PC-9 (cell line): ENCODE data around the gene CUTC. TPM values are rescaled to one million over a fixed set of nuclear protein-coding genes. Genes with fewer than 3 reads are reported as not detected.
"Not testable (repeated sequence)": the region's sequence is repeated elsewhere in the genome, so short reads cannot be mapped to it uniquely, and the experiment has no call there.

Experiments
- BruUV-seq: library from RNA; stranded (reverse); fragments of 400-500 nt; replicated peaks from 2 replicates; lab custom pipeline; 2021; lab: Mats Ljungman, UMichigan
- CTCF ChIA-PET: fragments of 300-600 bp; sonication (Branson Sonifier 250); formaldehyde crosslinking; loops from one replicate; lab custom pipeline; 2022; ENCODE audit warnings: antibody characterized with exemption; lab: Charles Lee
- POLR2A ChIA-PET: fragments of 300-600 bp; sonication (Branson Sonifier 250); formaldehyde crosslinking; loops from one replicate; lab custom pipeline; 2022; ENCODE audit warnings: antibody characterized with exemption; ENCODE audit not compliant: unreplicated experiment; lab: Charles Lee
- DNase-seq, 2 experiments: peaks; one replicate each; pipeline versions ENCODE4 v3.0.0 to v3.0.0-alpha.2; 2015 to 2022; ENCODE audit warnings: mixed read lengths in 1 of 2
- H2AFZ ChIP-seq: fragments of 200-600 bp; sonication (generic); 2 replicates; pipeline ENCODE4 v1.8.1; 2017; ENCODE audit warnings: antibody characterized with exemption
- H3F3A ChIP-seq: fragments of 200-600 bp; sonication (generic); 2 replicates; pipeline ENCODE4 v1.8.1; 2017; ENCODE audit warnings: antibody characterized with exemption, mild to moderate bottlenecking, low read depth; ENCODE audit not compliant: insufficient read depth
- H3K27ac ChIP-seq: fragments of 200-600 bp; sonication (generic); 2 replicates; pipeline ENCODE4 v1.6.1; 2016; ENCODE audit warnings: mixed run types
- H3K27me3 ChIP-seq: fragments of 200-600 bp; sonication (generic); 2 replicates; pipeline ENCODE4 v1.6.1; 2016; ENCODE audit warnings: low read depth, mixed run types; ENCODE audit not compliant: insufficient read depth
- H3K36me3 ChIP-seq: fragments of 200-600 bp; sonication (generic); 2 replicates; pipeline ENCODE4 v1.6.1; 2016; ENCODE audit warnings: low read depth, mixed run types
- H3K4me1 ChIP-seq: fragments of 200-600 bp; sonication (generic); replicated peaks from 2 replicates; pipeline ENCODE4 v1.6.1; 2016; ENCODE audit warnings: mixed run types; ENCODE audit not compliant: insufficient read depth
- H3K4me2 ChIP-seq: fragments of 200-600 bp; sonication (generic); 2 replicates; pipeline ENCODE4 v1.6.1; 2017; ENCODE audit warnings: mixed run types
- H3K4me3 ChIP-seq: fragments of 200-600 bp; sonication (generic); 2 replicates; pipeline ENCODE4 v1.6.1; 2016; ENCODE audit warnings: mixed run types
- H3K79me2 ChIP-seq: fragments of 200-600 bp; sonication (generic); 2 replicates; pipeline ENCODE4 v1.6.1; 2017; ENCODE audit warnings: low read depth, mixed run types
- H3K9me2 ChIP-seq: fragments of 200-600 bp; sonication (generic); 2 replicates; pipeline ENCODE4 v1.8.1; 2017; ENCODE audit warnings: mild to moderate bottlenecking; ENCODE audit not compliant: insufficient read depth
- H3K9me3 ChIP-seq: fragments of 200-600 bp; sonication (generic); 2 replicates; pipeline ENCODE4 v1.8.1; 2016; ENCODE audit warnings: low read depth; ENCODE audit not compliant: insufficient read depth
- H4K20me1 ChIP-seq: fragments of 200-600 bp; sonication (generic); 2 replicates; pipeline ENCODE4 v1.8.1; 2017; ENCODE audit not compliant: insufficient read depth
- EZH2 ChIP-seq: fragments of 200-600 bp; sonication (generic); IDR thresholded peaks from 2 replicates; pipeline ENCODE4 v1.8.0; 2017; ENCODE audit warnings: antibody characterized with exemption, low read depth
- intact Hi-C: fragments of 100-400 bp; cut with micrococcal nuclease; formaldehyde crosslinking; loops from one replicate; pipeline ENCODE4 v1.10.0; 2022; ENCODE audit not compliant: unreplicated experiment
- total RNA-seq: library from RNA; stranded (reverse); gene quantifications from 2 replicates; pipeline ENCODE4 v1.2.3, GENCODE V29; 2021
- TF ChIP-seq, protein P1 (sequence below): fragments of 200-600 bp; sonication (generic); conservative IDR thresholded peaks from 2 replicates; pipeline ENCODE4 v1.6.1; 2017; ENCODE audit warnings: mixed run types, antibody characterized with exemption, mild to moderate bottlenecking, moderate library complexity

The CUTC gene
- total RNA-seq, 1 experiment from 2014 or later: 7.6 TPM

DNA sequence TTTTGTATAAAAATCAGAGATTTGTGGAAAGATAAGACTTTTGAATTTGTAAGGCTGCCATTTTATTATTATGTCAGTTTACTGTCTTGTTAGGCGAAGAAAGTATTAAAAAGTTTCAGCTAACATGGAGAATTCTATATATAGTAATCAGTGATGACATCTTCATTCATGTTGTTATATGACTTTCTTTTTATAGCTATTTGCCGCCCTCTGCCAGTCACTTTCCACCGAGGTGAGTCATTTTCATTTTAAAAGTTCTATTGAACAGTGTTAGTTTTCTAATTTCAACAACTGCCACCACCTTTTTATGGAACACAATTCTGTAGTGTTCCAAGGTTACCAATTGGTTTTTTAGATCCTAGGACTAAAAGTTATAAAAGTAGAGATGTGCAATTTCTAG is 11.8 kb downstream of the CUTC start:
- intact Hi-C loops: no loop called here
- TF ChIP-seq, protein P1, sequence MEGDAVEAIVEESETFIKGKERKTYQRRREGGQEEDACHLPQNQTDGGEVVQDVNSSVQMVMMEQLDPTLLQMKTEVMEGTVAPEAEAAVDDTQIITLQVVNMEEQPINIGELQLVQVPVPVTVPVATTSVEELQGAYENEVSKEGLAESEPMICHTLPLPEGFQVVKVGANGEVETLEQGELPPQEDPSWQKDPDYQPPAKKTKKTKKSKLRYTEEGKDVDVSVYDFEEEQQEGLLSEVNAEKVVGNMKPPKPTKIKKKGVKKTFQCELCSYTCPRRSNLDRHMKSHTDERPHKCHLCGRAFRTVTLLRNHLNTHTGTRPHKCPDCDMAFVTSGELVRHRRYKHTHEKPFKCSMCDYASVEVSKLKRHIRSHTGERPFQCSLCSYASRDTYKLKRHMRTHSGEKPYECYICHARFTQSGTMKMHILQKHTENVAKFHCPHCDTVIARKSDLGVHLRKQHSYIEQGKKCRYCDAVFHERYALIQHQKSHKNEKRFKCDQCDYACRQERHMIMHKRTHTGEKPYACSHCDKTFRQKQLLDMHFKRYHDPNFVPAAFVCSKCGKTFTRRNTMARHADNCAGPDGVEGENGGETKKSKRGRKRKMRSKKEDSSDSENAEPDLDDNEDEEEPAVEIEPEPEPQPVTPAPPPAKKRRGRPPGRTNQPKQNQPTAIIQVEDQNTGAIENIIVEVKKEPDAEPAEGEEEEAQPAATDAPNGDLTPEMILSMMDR: no peak
- TF ChIP-seq EZH2: no peak
- H3K4me2 ChIP-seq: no peak overlapping the region
- H3K4me3 ChIP-seq: no peak overlapping the region
- ChIA-PET POLR2A (no interaction called here), CTCF (no interaction called here)
- H3K9me3 ChIP-seq: no peaks in the 10 kb centered on the region
- H3K4me1 ChIP-seq: no peaks in the 10 kb centered on the region
- H3K27ac ChIP-seq: no peak overlapping the region
- H3K9me2 ChIP-seq: no peaks in the 10 kb centered on the region; the same call in 1 of the 2 replicates
- no peak overlapping the region for H2AFZ ChIP-seq
- H3F3A ChIP-seq: no peaks in the 10 kb centered on the region
- H3K36me3 ChIP-seq: peaks cover 28% of the 10 kb centered on the region
- H4K20me1 ChIP-seq: no peaks in the 10 kb centered on the region
- no peaks in the 10 kb centered on the region for H3K79me2 ChIP-seq
- H3K27me3 ChIP-seq: no peaks in the 10 kb centered on the region
- DNase-seq: no peak
- no TSS peak for BruUV-seq

DNA sequence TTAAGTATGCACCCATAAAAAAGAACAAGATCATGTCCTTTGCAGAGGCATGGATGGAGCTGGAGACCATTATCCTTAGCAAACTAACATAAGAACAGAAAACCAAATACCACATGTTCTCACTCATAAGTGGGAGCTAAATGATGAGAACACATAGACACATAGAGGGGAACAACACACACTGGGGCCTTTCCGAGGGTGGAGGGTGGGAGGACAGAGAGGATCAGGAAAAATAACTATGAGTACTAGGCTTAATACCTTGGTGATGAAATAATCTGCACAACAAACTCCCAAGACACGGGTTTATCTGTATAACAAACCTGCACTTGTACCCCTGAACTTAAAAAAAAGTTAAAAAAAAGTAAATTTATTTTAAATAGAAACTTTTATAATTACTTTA is 14.1 kb downstream of the CUTC start:
- H3K27me3 ChIP-seq, H4K20me1 ChIP-seq, H3K9me2 ChIP-seq, H3F3A ChIP-seq, intact Hi-C loops, H3K4me1 ChIP-seq, H3K27ac ChIP-seq, H3K4me3 ChIP-seq, H2AFZ ChIP-seq, CTCF ChIA-PET, DNase-seq, H3K4me2 ChIP-seq, POLR2A ChIA-PET, BruUV-seq, H3K9me3 ChIP-seq, H3K79me2 ChIP-seq: not testable (repeated sequence)
- peaks cover 12% of the 10 kb centered on the region for H3K36me3 ChIP-seq

DNA sequence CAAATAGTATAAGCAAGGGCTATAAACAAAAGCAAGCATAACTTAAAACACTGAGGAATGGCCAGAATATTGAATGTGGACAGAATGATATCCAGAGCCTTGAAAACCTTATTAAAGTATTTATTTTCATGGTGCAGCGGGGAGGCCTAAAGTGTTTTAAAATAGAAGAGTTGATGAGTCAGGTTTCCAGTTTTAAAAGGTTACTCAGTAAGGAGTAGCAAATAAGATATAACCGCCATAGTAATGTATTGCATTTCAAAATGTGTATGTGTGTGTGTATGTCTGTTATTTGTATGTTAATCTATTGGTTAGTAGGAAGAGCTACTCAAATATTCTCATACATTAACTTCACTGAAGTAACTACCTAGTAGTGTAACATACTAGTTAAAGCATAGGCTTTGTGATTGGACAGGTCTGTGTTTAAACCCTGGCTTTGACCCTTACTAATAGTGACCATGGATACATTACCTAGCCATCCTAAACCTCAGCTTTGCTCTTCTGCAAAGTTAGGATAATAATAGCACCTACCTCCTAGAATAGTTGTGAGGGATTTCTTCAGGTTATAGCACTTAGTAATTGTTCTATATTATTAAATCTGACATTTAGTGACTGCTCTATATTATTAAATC is 16.9 kb downstream of the CUTC start:
- Histone ChIP-seq H3K4me1 (no peaks in the 10 kb centered on the region), H3K36me3 (peaks cover 10% of the 10 kb centered on the region; the same call in 1 of the 2 replicates), H3K9me2 (no peaks in the 10 kb centered on the region), H3K4me2 (no peak overlapping the region), H2AFZ (no peak overlapping the region), H3K79me2 (no peaks in the 10 kb centered on the region), H3K27ac (no peak overlapping the region), H4K20me1 (no peaks in the 10 kb centered on the region), H3K4me3 (no peak overlapping the region), H3K9me3 (no peaks in the 10 kb centered on the region), H3K27me3 (no peaks in the 10 kb centered on the region), H3F3A (no peaks in the 10 kb centered on the region)
- CTCF ChIA-PET: no interaction called here
- no TSS peak for BruUV-seq
- intact Hi-C loops: no loop called here
- DNase-seq: no peak
- POLR2A ChIA-PET: no interaction called here
- TF ChIP-seq EZH2: no peak
- TF ChIP-seq, protein P1: no peak

GRCh38 chr10:99750641-99751040 is 18.6 kb downstream of the CUTC start:
- peaks cover 10% of the 10 kb centered on the region; the same call in 1 of the 2 replicates for H3K36me3 ChIP-seq
- no peaks in the 10 kb centered on the region for H3K27me3 ChIP-seq
- no peaks in the 10 kb centered on the region for H3K79me2 ChIP-seq
- no peaks in the 10 kb centered on the region for H3K9me3 ChIP-seq
- ChIA-PET CTCF (no interaction called here), POLR2A (no interaction called here)
- no peaks in the 10 kb centered on the region for H4K20me1 ChIP-seq
- no TSS peak for BruUV-seq
- H2AFZ ChIP-seq: no peak overlapping the region
- no peaks in the 10 kb centered on the region for H3K9me2 ChIP-seq
- no peaks in the 10 kb centered on the region for H3F3A ChIP-seq
- intact Hi-C loops: loop anchor here (5.0 kb wide), 1 partner anchor 37 kb away; no protein-coding TSS in a partner anchor
- no peak for DNase-seq
- H3K4me3 ChIP-seq: no peak overlapping the region
- H3K27ac ChIP-seq: no peak overlapping the region
- H3K4me2 ChIP-seq: no peak overlapping the region
- H3K4me1 ChIP-seq: no peaks in the 10 kb centered on the region
- TF ChIP-seq, protein P1: no peak
- no peak for TF ChIP-seq EZH2
